ENCODE measurements around the gene ARRB2.

GRCh38 chr17:4675791-4676190 is 34.6 kb upstream of the ARRB2 start:
- TF ChIP-seq CTCF (conservative IDR thresholded peaks at IDR 0.05 in 1 of 2, IDR thresholded peaks at IDR 0.05 in 1 of 2; ENCODE audit: extremely low read depth in 1 of 2, insufficient read depth in 1 of 2, low read depth in 1 of 2, low read length in 2 of 2) (no peak), EZH2 (IDR thresholded peaks at IDR 0.05; ENCODE audit: borderline replicate concordance, low read length) (no peak)
